ENCODE data around the gene FEZF1.

FEZF1 gene

GRCh38 chr7:122304319-122304975 is at the start of gene FEZF1:
TSS of gene FEZF1 (minus strand) at chr7:122304750. CDS start at chr7:122304437, 313 bp downstream.
- no peak for DNase-seq (ENCODE audit: low read depth)

GRCh38 chr7:122352454-122352853 is 47.9 kb upstream of the FEZF1 start:
- DNase-seq (ENCODE audit: low read depth): no peak

GRCh38 chr7:122350701-122351100 is 46.2 kb upstream of the FEZF1 start:
- no peak for DNase-seq (ENCODE audit: low read depth)

- DNase-seq (ENCODE audit: low read depth): no peak
Observed at GRCh38 chr7:122344303-122344620, 39.7 kb upstream of the FEZF1 start.

GRCh38 chr7:122343601-122344302 is 39.2 kb upstream of the FEZF1 start:
- no peak for DNase-seq (ENCODE audit: low read depth)

- no peak for DNase-seq (ENCODE audit: low read depth)
Observed at GRCh38 chr7:122340427-122340826, 35.9 kb upstream of the FEZF1 start.

GRCh38 chr7:122339145-122339904 is 34.8 kb upstream of the FEZF1 start:
- no peak for DNase-seq (ENCODE audit: low read depth)

- DNase-seq (ENCODE audit: low read depth): no peak
Observed at GRCh38 chr7:122337011-122337410, 32.5 kb upstream of the FEZF1 start.

- DNase-seq (ENCODE audit: low read depth): no peak
Observed at GRCh38 chr7:122329145-122329802, 24.7 kb upstream of the FEZF1 start.

- DNase-seq (ENCODE audit: low read depth): no peak
Observed at GRCh38 chr7:122327969-122328368, 23.4 kb upstream of the FEZF1 start.

GRCh38 chr7:122316467-122317388 is 12.2 kb upstream of the FEZF1 start:
- DNase-seq (ENCODE audit: low read depth): no peak

GRCh38 chr7:122315507-122316466 is 11.2 kb upstream of the FEZF1 start:
- no peak for DNase-seq (ENCODE audit: low read depth)

- no peak for DNase-seq (ENCODE audit: low read depth)
Observed at GRCh38 chr7:122314284-122314683, 9.7 kb upstream of the FEZF1 start.

GRCh38 chr7:122312789-122313188 is 8.2 kb upstream of the FEZF1 start:
- DNase-seq (ENCODE audit: low read depth): no peak

- no peak for DNase-seq (ENCODE audit: low read depth)
Observed at GRCh38 chr7:122311734-122312450, 7.3 kb upstream of the FEZF1 start.

- DNase-seq (ENCODE audit: low read depth): no peak
Observed at GRCh38 chr7:122311050-122311700, 6.6 kb upstream of the FEZF1 start.

GRCh38 chr7:122310119-122311021 is 5.8 kb upstream of the FEZF1 start:
- no peak for DNase-seq (ENCODE audit: low read depth)

GRCh38 chr7:122309421-122309820 is 4.9 kb upstream of the FEZF1 start:
- no peak for DNase-seq (ENCODE audit: low read depth)

Data from CMK (cell line).